H9 (cell line): ENCODE data around the gene EVI5. TPM values are rescaled to one million over a fixed set of nuclear protein-coding genes. Genes with fewer than 3 reads are reported as not detected.

Experiments used
- DNase-seq: peaks from one replicate; pipeline ENCODE4 v3.0.0-alpha.2; 2017
- H2AFZ ChIP-seq: one replicate; pipeline ENCODE4 v1.6.1; 2013; ENCODE audit warnings: mild to moderate bottlenecking, low read length, control low read depth, moderate library complexity
- H2AK5ac ChIP-seq: 2 replicates; pipeline ENCODE4 v1.6.1; 2013; ENCODE audit warnings: low read length, control low read depth, mixed read lengths; ENCODE audit not compliant: insufficient read length
- H2BK120ac ChIP-seq: one replicate; pipeline ENCODE4 v1.6.1; 2013; ENCODE audit warnings: low read depth, mild to moderate bottlenecking, low read length, control low read depth, inconsistent platforms; ENCODE audit not compliant: poor library complexity, severe bottlenecking
- H2BK12ac ChIP-seq: 2 replicates; pipeline ENCODE4 v1.6.1; 2013; ENCODE audit warnings: low read length, control low read depth, mixed read lengths, low read depth; ENCODE audit not compliant: insufficient read length
- H2BK15ac ChIP-seq: 2 replicates; pipeline ENCODE4 v1.6.1; 2013; ENCODE audit warnings: low read depth, low read length, control low read depth
- H2BK20ac ChIP-seq: one replicate; pipeline ENCODE4 v1.6.1; 2013; ENCODE audit warnings: low read depth, mild to moderate bottlenecking, low read length, control low read depth, inconsistent platforms; ENCODE audit not compliant: poor library complexity, severe bottlenecking
- H2BK5ac ChIP-seq: 2 replicates; pipeline ENCODE4 v1.6.1; 2013; ENCODE audit warnings: low read length, control low read depth, mixed read lengths; ENCODE audit not compliant: insufficient read length
- H3K14ac ChIP-seq: 2 replicates; pipeline ENCODE4 v1.6.1; 2013; ENCODE audit warnings: low read length, control low read depth; ENCODE audit not compliant: insufficient read depth
- H3K18ac ChIP-seq: 2 replicates; pipeline ENCODE4 v1.6.1; 2013; ENCODE audit warnings: low read depth, mild to moderate bottlenecking, mixed read lengths, low read length, control low read depth; ENCODE audit not compliant: insufficient read length
- H3K23ac ChIP-seq: 2 replicates; pipeline ENCODE4 v1.6.1; 2013; ENCODE audit warnings: low read length, control low read depth, mixed read lengths, low read depth; ENCODE audit not compliant: insufficient read length
- H3K23me2 ChIP-seq: 2 replicates; pipeline ENCODE4 v1.6.1; 2013; ENCODE audit warnings: low read depth, mild to moderate bottlenecking, mixed read lengths, low read length, control low read depth; ENCODE audit not compliant: insufficient read length, poor library complexity, severe bottlenecking
- H3K27ac ChIP-seq: 2 replicates; pipeline ENCODE4 v1.5.1; 2013; ENCODE audit warnings: low read length, control low read depth, mixed read lengths, low read depth; ENCODE audit not compliant: insufficient read length
- H3K27me3 ChIP-seq: 2 replicates; pipeline ENCODE4 v1.6.1; 2013; ENCODE audit warnings: low read length, control low read depth, inconsistent platforms; ENCODE audit not compliant: insufficient read depth
- H3K4ac ChIP-seq: 2 replicates; pipeline ENCODE4 v1.6.1; 2013; ENCODE audit warnings: low read depth, mild to moderate bottlenecking, control low read depth, inconsistent platforms, low read length, moderate library complexity
- H3K4me1 ChIP-seq: 2 replicates; pipeline ENCODE4 v1.6.1; 2013; ENCODE audit warnings: low read length, control low read depth, inconsistent platforms; ENCODE audit not compliant: insufficient read depth
- H3K4me2 ChIP-seq: 2 replicates; pipeline ENCODE4 v1.6.1; 2013; ENCODE audit warnings: low read length, control low read depth, mixed read lengths; ENCODE audit not compliant: insufficient read length, insufficient read depth
- H3K56ac ChIP-seq: 2 replicates; pipeline ENCODE4 v1.6.1; 2013; ENCODE audit warnings: low read depth, mild to moderate bottlenecking, mixed read lengths, low read length, control low read depth; ENCODE audit not compliant: insufficient read length
- H3K79me1 ChIP-seq: 2 replicates; pipeline ENCODE4 v1.6.1; 2013; ENCODE audit warnings: low read depth, mild to moderate bottlenecking, moderate library complexity, low read length, control low read depth, inconsistent platforms; ENCODE audit not compliant: insufficient read depth, poor library complexity, severe bottlenecking
- H3K79me2 ChIP-seq: 2 replicates; pipeline ENCODE4 v1.6.1; 2013; ENCODE audit warnings: low read length, control low read depth, inconsistent platforms; ENCODE audit not compliant: insufficient read depth
- H3K9ac ChIP-seq: 2 replicates; pipeline ENCODE4 v1.6.1; 2013; ENCODE audit warnings: low read length, control low read depth, mixed read lengths; ENCODE audit not compliant: insufficient read length; ENCODE audit errors: extremely low read depth
- H3K9me3 ChIP-seq: one replicate; pipeline ENCODE4 v1.6.1; 2013; ENCODE audit warnings: low read depth, low read length, inconsistent platforms; ENCODE audit not compliant: control insufficient read depth
- H3T11ph ChIP-seq: one replicate; pipeline ENCODE4 v1.6.1; 2013; ENCODE audit warnings: mild to moderate bottlenecking, low read length, control low read depth, inconsistent platforms
- H4K20me1 ChIP-seq: one replicate; pipeline ENCODE4 v1.6.1; 2013; ENCODE audit not compliant: control insufficient read depth, insufficient read length, insufficient read depth
- H4K5ac ChIP-seq: 2 replicates; pipeline ENCODE4 v1.6.1; 2013; ENCODE audit warnings: low read depth, mild to moderate bottlenecking, mixed read lengths, low read length, control low read depth; ENCODE audit not compliant: insufficient read length
- H4K8ac ChIP-seq: replicated peaks from 2 replicates; pipeline ENCODE4 v1.6.1; 2013; ENCODE audit warnings: low read length, control low read depth, mixed read lengths, low read depth; ENCODE audit not compliant: insufficient read length
- H4K91ac ChIP-seq: 2 replicates; pipeline ENCODE4 v1.6.1; 2013; ENCODE audit warnings: low read depth, mild to moderate bottlenecking, moderate library complexity, mixed read lengths, low read length, control low read depth; ENCODE audit not compliant: insufficient read length
- H3K27ac Mint-ChIP-seq, 3 experiments: 2 replicates in 2 of 3; 3 replicates in 1 of 3; pipeline ENCODE4 v1.8.0; 2020 to 2021; ENCODE audit warnings: mixed read lengths in 3 of 3, mild to moderate bottlenecking in 1 of 3, moderate library complexity in 1 of 3
- H3K27me3 Mint-ChIP-seq: 2 replicates; pipeline ENCODE4 v1.8.0; 2021; ENCODE audit warnings: low read depth, mild to moderate bottlenecking, moderate library complexity, mixed read lengths
- H3K36me3 Mint-ChIP-seq, 3 experiments: 2 replicates in 2 of 3; 3 replicates in 1 of 3; pipeline ENCODE4 v1.8.0; 2020 to 2021; ENCODE audit warnings: low read depth in 3 of 3, mixed read lengths in 3 of 3; ENCODE audit not compliant: insufficient read depth in 1 of 3
- H3K4me1 Mint-ChIP-seq, 2 experiments: 2 replicates each; pipeline ENCODE4 v1.8.0; 2020; ENCODE audit warnings: mixed read lengths in 2 of 2
- H3K4me3 Mint-ChIP-seq, 2 experiments: 2 replicates in 1 of 2; 3 replicates in 1 of 2; pipeline ENCODE4 v1.8.0; 2020 to 2021; ENCODE audit warnings: mild to moderate bottlenecking in 2 of 2, mixed read lengths in 2 of 2, moderate library complexity in 1 of 2
- H3K9me3 Mint-ChIP-seq, 2 experiments: 2 replicates in 1 of 2; 3 replicates in 1 of 2; pipeline ENCODE4 v1.8.0; 2020; ENCODE audit warnings: mild to moderate bottlenecking in 2 of 2, mixed read lengths in 2 of 2, moderate library complexity in 1 of 2
- WGBS: extraction: QIAGEN DNeasy Blood & Tissue Kit; methylation state at CpG from one replicate; pipeline ENCODE4 v1.1.7; 2013; ENCODE audit warnings: missing lambda C conversion rate, low lambda C conversion rate, mixed read lengths; ENCODE audit not compliant: insufficient read length; ENCODE audit errors: extremely low coverage; 5-methylcytosine and 5-hydroxymethylcytosine counted together
- total RNA-seq: library from RNA; stranded (reverse); gene quantifications from 2 replicates; pipeline ENCODE4 v1.2.1, GENCODE V29; 2021
- TF ChIP-seq, protein P1 (sequence below): fragments of 200-600 bp; sonication (generic); conservative IDR thresholded peaks from 3 replicates; pipeline ENCODE4 v1.8.0; 2021; ENCODE audit warnings: antibody characterized with exemption, mild to moderate bottlenecking

The EVI5 gene
- total RNA-seq, 1 experiment from 2014 or later: 9.7 TPM

DNA sequence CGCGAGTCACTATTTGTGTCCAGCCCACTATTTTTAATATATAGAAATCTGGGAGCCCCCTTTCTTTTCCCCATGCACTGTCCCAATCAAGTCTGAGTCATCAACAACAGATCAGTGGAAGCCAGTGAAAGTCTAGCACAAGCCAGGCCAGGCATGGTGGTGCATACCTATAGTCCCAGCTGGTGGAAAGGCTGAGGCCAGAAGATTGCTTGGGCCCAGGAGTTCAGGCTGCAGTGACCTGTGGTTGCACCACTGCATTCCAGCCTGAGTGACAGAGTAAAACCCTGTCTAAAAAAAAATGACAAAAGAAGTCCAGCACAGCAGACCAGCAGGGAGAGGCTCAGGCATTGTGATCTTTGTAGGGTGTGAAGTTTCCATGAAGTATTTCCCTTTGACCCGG, 38.0 kb upstream of the EVI5 start:
- DNase-seq: no peak
- TF ChIP-seq, protein P1, sequence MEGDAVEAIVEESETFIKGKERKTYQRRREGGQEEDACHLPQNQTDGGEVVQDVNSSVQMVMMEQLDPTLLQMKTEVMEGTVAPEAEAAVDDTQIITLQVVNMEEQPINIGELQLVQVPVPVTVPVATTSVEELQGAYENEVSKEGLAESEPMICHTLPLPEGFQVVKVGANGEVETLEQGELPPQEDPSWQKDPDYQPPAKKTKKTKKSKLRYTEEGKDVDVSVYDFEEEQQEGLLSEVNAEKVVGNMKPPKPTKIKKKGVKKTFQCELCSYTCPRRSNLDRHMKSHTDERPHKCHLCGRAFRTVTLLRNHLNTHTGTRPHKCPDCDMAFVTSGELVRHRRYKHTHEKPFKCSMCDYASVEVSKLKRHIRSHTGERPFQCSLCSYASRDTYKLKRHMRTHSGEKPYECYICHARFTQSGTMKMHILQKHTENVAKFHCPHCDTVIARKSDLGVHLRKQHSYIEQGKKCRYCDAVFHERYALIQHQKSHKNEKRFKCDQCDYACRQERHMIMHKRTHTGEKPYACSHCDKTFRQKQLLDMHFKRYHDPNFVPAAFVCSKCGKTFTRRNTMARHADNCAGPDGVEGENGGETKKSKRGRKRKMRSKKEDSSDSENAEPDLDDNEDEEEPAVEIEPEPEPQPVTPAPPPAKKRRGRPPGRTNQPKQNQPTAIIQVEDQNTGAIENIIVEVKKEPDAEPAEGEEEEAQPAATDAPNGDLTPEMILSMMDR: no peak
- no peaks in the 10 kb centered on the region for H3K9me3 Mint-ChIP-seq
- no peak overlapping the region for H2BK20ac ChIP-seq
- no peaks in the 10 kb centered on the region for H3K9me3 ChIP-seq
- no peaks in the 10 kb centered on the region for H3K36me3 Mint-ChIP-seq
- H4K8ac ChIP-seq: no peak overlapping the region
- WGBS: no CpG with 5 or more reads among the region's 3 CpGs
- H2AK5ac ChIP-seq: no peak overlapping the region
- no peaks in the 10 kb centered on the region for H3K79me1 ChIP-seq
- H3K14ac ChIP-seq: no peak overlapping the region
- H2BK15ac ChIP-seq: no peak overlapping the region
- no peaks in the 10 kb centered on the region for H3K79me2 ChIP-seq
- no peak overlapping the region for H2BK5ac ChIP-seq
- H3K27ac Mint-ChIP-seq: peak overlapping the region in 1 of 3 experiments; percentile 17; a peak in 1 of 7 replicates
- no peak overlapping the region for H2AFZ ChIP-seq
- H3K9ac ChIP-seq: no peak overlapping the region
- H3K4me1 ChIP-seq: no peaks in the 10 kb centered on the region
- H4K5ac ChIP-seq: no peak overlapping the region
- no peak overlapping the region for H3T11ph ChIP-seq
- no peaks in the 10 kb centered on the region for H3K27me3 Mint-ChIP-seq
- H3K27me3 ChIP-seq: no peaks in the 10 kb centered on the region
- H3K18ac ChIP-seq: no peak overlapping the region
- no peak overlapping the region for H4K91ac ChIP-seq
- H3K4me3 Mint-ChIP-seq: no peak overlapping the region
- H3K4ac ChIP-seq: no peak overlapping the region
- no peak overlapping the region for H2BK12ac ChIP-seq
- H3K56ac ChIP-seq: no peak overlapping the region
- H3K27ac ChIP-seq: no peak overlapping the region
- H3K23me2 ChIP-seq: no peaks in the 10 kb centered on the region
- no peak overlapping the region for H3K23ac ChIP-seq
- no peak overlapping the region for H3K4me2 ChIP-seq
- H2BK120ac ChIP-seq: no peak overlapping the region
- H3K4me1 Mint-ChIP-seq: no peaks in the 10 kb centered on the region
- no peaks in the 10 kb centered on the region for H4K20me1 ChIP-seq
